CD4-positive, alpha-beta T cell treated with Interleukin-2 at 100 ng/mL for 4 hours (primary cell): ENCODE results near the gene MEGF6.

Source experiments
- DNase-seq: peaks from one replicate; pipeline ENCODE4 v3.0.0-alpha.2; 2020; ENCODE audit warnings: low spot score

MEGF6 gene

DNA sequence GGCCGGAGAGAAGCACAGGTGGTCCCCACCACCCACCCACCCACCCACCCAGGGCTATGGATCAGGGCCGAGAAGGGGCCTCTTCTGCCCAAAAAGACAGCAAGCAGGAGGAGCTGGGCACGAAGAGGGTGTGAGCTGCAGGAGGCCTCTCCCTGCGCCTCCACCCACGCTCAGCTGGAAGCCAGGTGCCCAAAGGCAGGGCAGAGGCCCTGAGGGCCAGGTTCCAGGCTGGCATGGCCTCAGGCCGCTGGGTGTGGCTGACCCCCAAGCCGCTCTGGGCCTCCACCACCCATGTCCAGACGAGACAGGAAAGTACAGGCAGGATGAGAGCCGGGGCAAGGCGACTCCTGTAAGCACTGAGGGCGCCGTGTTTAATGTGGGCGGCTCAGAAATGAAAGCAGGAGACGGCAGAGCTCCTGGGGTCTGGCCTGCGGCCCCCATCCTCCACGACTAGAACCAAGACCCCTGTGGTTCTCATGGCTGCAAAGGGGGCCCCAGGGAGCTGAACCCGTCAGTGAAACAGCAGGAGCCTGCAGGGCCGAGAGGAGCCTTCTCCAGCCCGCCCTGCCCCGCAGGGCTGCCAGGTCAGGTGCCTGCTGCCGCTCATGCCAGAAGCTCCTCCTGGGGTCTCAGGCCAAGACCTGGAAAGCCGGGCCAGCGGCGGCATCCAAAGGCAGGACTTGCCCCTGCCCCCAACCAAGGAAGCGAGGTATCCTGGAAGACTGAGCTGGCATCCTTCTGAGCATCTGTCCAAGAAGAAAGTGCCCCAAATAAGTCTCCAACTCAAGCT is 56.0 kb downstream of the MEGF6 start:
- DNase-seq = no peak

DNA sequence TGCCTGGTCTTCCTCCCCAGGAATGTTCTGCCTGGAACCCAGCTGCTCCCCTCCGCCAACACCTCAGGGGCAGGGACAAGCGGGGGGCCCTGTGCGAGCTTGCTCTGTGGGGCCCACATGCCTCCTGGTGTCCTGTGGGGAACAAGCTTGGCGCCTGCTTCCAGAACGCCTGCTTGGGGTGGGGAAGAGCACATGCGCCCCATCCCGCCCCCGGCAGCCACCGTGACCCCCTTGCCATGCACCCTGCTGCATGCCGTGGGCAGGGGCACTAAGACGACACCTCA is 57.4 kb downstream of the MEGF6 start:
- no peak for DNase-seq

DNA sequence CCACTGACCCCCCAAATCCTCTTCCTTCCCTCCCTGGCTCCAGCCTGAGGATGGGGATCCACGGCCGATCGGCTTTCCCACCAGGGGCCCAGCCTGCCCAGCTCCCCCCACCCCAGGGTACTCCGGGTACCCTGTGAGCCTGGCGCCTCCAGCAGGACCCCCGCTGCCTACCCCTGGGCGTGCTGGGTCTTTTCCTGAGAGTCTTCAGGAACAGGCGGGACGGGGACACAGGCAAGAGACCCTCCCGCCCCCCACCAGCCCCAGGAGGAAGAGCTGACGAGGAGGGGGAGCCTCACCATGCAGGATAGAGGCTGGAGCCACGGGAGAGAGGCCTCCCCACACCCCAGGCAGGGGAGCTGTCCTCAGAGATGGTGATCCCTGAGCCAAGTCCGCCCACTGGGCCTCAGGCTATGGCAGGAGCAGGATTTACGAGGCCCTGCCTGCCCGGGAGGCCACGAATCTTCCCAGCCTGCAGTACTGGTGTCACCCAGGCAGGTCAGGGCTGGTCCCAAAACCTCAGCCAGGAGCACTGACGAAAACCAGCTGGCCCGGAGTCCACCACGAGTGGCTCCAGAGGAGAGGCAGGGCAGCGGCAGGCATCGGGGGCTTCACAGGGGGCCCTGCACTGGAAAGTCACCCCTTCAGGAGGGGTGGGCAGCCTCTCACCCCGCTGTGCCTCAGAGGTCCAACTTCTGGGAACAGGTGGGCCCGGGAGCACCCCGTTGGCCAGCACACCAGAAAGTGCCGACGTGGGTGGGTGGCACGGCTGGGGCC is 58.0 kb downstream of the MEGF6 start:
- DNase-seq = no peak

DNA sequence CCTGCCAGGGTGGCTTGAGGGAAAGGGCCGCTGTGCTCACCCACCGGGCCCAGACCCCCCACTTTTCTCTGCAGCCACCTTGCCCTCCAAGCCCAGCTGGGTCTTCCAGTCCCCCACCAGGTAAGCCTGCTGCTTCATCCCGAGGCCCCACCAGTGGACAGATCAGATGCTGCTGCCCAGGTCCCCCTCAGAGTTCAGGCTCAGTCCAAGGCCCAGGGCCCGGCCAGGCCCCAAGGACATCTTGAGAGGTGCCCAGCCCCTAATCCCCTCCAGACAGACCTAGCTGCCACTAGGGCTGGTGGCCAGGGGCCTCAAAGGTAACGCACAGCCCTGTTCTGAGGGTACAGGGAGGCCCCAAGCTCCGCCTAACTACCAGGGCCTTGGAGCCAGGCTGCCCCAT is 58.6 kb downstream of the MEGF6 start:
- DNase-seq = no peak

DNA sequence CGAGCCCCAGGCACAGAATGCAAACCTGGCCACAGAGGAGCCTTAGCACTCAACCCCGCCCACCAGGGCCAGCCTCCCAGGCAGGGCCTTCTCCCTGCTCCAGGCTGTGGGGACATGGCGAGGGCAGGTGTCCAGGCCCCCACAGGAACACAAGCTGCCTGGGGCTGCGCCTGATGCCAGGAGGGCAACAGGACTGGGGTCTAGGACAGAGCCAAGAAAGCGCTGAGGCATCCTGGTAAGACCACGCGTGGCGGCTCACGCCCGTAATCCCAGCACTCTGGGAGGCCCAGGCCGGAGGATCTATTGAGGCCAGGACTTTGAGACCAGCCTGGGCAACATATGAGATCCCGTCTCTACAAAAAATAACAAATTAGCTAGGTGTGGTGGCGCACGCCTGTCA is 59.1 kb downstream of the MEGF6 start:
- DNase-seq = no peak

DNA sequence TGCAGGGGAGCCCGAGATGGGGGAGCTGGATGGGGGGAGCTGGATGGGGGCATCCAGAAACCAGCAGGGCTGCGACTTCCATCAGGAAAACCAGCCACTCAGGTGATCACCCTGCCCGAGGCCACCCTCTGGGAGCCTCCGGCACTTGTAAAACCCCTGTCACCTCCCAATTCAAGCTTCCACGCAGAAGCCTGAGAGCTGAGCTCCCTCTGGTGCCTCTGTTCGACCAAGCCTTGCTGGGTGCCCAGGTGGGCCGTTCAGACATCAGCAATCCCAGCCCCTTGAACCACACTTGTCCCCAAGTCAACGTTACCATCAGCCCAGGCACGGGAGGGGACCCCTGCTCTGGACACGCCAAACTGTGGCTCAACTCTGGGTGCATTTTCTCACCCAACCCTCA is 59.6 kb downstream of the MEGF6 start:
- DNase-seq = no peak

DNA sequence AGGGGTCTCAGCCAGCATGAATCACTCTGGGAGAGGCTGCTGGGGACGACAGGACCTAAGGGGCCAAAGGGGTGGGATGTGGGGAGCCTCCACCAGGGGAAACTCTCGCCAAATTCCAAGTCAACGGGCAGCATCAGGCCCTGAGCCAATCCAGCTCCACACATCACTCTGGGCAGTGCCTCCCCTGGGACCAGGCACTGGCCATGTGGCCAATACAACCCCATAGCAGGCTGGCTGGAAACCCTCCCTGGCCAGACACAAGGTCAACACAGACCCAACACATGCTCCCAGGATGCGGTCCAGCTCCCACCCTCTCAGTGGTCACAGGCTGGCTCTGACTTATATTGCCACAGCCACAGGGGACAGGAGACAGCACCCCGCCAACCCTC is 60.0 kb downstream of the MEGF6 start:
- no peak for DNase-seq

DNA sequence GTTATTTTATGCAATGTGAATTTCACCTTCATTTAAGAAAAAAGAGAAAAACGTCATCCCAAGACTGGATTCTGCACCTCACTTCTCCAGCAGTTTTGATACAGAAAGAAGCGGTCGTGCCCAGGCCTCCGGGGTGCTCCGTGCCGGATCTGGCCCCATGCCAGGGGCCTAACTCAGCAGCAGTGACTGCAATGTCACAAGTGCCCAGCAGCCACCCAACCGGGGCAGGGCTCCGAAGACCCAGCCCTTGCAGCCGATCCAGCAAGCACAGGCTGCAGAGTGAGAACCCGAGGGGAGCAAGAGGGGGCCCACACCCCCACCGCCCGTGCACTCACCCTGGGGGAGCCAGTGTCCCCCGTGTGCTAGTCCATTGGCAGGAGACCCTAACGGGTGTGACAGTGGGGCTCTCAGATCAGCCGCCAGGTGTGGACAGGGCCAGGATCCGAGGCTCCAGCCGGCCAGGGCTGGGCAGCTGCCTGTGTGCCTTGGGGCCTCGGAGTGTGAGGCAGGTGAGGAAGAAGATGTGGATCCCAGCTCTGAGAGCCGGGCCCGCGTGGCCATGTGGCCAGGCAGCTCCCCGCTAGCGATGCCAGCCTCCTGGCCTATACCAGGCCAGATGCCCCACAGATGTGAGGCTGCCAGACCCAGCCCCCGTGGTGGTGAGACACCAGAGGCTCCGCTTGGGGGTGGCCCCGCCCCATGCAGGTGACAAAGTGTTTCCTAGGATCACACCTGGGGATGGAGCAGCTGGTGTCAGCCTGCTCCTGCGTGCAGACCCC is 60.6 kb downstream of the MEGF6 start:
- no peak for DNase-seq

DNA sequence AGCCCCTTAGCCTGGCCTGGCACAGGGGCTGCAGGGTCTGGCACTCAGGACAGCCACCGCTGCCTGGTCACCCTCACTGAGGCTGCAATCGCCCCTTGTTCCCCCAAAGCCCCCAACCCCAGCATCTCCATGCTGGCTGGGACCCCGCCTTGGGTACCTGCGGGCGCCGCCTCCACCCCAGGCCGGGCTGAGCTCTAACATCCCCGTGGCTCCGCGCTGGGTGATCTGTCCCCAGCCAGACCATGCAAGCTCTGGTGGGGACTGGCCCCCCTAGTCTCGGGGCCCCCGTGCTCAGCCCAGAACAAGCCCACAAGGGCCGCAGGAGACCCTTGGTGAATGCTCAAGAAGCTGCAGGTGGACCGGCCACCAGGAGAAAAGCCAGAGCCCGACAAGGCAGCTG is 62.4 kb downstream of the MEGF6 start:
- DNase-seq = no peak

DNA sequence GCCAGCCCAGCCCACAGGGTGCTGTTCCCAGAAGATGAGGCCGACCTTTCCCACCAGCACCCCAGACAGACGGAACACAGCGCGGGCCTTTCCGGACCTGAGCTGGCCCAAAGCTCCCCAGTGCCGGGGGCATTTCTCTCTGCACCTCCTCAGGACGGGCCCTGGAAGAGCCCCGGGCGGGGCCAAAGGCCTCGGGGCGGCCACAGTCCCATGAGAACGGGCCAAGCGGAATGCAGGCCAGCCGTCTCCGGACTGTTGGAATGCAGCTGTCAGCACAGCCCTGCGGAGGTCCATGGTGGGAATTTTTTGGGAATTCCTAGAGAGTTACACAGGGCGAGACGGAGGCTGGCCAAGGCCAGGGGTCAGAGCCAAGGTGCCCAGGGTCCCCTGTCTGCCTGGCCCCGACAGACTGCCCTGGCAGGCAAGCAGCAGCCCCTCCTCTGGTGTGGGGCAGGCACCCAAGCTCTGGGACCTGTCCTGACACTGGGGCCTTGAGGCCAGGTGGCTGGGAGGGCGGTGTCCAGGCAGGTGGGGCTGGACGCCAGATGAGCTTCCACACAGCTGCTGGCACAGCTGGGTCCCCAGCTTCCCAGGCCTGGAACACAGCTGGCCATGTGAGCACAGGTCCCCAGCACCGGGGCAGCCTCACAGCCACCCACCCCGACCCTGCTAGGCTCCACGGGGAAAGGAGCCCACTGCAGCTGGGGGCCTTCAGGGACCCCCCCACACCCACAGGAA is 63.0 kb downstream of the MEGF6 start:
- DNase-seq = no peak

DNA sequence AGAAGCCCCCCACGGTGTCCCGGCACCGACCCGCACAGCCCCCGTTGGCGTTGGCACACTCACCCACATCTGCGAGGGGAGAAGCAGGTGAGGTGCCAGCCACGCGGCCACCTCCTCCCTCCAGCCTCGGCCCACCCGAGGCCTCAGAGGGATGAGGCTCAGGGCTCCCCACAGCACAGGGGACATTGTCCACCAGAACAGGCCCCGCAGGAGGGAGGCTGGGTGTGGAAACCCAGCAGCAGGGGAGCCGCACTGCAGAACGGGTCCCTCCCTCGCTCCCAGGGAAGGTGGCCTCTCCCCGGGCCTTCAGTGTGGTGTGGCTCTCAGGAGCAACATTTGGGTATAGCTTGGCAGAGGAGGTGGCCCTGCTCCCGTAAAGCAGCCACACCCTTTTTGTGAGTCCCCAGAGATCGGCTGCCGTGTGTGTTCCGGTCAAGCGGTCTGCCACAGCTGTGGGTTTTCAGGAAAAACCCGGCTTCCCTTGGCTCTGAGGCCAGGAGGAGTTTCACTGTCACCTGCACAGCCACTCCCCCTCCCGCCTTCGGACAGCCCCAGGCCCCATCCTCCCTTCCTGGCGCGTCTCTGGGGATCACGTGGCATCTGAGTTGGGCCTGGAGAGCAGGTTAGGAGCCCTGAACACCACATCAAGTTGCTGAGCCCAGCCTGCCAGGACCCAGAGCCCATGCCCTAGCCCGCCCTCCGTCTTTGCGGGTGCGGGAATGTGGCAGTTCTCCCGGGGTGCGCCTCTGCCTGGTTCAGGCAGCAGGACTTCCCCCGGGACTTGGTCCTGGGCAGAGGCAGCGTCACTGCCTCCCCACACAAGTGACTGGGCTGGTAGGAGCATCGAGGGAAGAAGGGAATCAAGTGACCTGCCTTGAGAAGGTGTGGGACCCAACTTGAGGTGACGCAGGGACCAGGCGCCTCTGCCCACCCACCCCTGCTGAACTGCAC is 64.0 kb downstream of the MEGF6 start:
- no peak for DNase-seq

DNA sequence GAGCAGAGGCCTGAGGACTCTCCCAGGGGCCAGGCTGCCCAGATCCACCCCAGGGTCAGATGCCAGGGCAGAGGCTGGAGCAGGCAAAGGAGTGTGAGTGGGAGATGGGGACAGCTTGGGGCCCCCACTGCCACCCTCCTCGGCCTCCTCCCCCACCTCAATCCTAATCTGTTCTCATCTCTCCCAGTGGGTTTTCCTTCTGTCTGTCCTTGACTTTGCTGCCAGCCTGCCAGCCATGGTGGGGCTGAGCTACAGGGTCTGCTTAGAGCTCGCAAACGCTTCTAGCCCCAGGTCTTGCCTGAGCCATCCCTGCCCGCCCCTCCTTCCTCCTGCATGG is 65.3 kb downstream of the MEGF6 start:
- no peak for DNase-seq

DNA sequence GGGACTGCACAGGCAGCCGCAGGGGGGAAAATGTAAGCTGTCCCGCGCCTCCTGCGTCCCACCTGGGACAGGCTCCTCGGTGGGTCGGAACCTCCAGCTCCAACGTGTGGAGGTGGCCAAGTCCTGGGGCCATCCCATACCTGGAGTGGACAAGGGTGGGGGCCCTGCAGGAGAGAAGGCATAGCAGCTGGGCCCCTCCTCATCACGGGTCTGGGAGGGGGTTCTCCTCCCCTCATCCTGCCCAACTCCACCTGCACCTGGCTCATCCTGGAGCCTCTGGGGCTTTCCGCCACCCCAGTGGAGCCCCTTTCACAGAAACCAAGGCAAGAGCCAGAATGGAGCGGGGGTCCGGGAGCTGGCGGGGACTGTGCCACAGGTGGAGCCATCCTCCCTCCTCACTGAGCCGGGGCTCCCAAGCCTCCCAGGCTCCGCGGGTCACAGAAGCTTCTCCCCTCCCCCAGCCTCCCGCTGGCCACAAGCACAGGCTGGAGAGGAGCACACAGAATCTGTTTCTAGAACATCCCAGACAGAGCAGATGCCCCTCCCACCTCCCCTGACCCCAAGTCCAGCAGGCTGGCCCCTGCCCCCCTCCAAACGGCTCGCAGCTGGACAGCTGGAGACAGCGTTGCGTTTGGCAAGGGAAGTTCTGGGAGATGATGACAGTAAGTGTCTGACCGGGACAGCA is 65.8 kb downstream of the MEGF6 start:
- DNase-seq = no peak

DNA sequence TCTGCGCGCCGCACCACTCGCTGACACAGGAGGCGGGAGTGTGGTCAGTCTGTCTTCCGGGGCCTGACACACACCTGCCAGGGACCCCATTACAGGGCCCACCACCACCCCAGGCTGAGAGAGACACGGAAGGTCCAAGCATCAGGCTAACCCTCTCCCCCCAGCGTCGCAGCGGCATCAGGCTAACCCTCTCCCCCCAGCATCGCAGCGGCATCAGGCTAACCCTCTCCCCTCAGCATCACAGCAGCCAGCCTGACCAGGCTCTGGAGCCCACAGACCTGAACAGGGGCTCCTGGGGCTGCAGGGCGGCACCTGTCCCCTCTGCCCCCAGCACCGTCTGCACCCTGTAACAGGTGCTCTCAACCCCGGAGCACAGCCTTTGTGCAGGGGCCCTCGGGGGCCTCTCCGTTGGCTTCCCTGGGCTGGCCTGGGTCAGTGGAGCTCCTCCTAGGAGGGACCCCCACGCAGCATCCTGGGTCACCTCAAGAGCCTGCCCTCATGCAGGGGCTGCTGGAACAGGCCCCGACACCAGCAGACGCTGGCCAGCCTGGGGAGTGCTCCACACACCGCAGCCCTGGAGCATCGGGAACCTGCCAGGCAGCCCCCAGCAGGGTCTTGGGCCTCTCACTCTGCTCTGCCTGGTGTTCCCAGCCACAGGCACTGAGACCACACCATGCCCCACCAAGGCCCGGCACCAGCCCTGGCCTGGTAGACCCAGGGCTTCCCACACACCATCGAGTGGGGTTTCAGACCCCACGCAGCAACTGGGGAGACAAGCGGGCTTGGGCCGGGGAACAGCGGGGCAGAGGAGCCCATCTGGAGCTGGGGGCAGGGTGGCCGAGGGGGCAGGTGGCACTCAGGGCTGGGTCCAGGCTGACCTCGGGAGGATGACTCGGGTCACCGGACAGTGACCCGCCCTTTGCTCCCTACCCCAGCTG is 67.0 kb downstream of the MEGF6 start:
- no peak for DNase-seq

DNA sequence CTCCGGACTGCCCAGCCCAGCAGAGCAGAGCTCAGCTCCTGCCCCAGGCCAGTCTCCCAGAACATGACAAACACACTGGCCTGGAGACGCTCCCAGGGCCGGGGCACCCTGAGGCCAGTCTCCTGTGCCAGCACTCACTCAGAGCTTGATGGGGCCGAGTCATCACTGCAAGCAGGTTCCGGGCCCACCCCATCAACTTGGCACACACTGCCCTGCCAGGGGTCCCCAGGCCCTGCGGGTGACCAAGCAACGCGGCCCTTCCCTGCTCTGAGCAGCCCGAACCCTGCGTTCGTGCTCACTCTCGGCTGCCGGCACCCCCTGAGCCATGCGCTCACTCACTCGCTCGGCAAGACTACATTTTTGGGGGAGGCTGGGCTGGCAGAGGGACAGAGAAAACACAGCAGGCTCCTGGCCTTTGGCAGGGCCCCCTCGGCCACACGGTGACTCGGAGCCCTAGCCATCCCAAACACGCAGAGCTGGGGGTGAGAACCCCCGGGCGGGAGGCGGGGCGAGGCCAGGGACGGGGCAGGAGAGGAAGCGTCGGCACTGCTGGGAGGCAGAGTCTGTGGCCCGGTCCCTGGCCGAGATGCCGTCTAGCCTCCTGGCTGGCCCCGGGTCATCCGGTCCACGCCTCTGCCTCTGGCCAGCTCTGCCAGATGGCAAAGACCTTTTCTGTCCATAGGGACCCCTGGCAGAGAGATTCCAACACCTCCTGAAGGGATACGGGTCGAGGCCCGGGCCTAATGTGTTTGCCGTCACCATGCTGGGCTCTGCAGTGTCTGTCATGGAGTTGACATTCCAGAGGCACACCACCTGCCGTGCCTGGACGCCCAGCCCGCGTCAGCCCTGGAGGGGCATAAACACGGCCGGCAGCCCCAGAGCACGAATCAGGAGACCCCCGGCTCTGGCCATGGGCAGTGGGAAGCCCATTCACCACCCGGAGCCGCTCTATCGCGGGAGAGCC is 68.0 kb downstream of the MEGF6 start:
- no peak for DNase-seq

DNA sequence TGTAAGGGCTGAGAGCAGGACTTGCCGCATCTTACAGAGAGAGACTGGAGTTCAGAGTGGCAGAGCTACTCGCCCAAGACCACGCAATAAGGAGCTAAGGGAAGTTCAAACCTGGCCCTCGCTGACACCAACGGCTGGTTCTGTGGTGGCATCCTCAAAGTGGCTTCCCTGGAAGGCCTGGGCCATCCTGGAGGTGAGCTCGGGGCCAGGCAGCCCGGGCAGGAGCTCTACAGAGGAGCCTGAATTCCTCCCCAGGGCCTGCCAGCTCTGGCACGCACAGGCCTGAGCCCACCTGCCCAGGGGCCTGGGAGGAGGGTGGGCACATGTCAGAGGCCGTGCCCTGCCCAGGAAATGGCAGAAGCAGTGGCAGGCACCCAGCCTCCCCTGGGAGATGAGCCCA is 68.6 kb downstream of the MEGF6 start:
- DNase-seq = no peak

DNA sequence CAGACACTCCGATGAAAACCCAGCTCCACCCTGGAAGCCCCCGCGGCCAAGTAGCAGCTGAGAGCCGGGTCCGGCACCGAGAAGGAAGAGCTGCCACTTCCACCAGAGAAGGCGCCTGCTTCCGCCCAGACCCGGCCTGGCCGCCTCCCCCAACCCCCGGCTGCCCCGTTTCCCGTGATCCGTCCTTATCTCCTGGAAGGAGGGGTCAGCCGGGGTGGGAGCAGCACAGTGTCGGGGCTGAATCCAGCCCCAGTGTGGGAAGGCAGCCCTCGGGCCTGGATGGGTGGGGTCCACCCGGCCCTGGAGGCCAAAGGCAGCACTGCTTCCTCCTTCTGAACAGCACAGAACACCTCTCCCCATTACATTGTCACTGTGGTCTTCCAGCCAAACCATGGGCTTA is 69.4 kb downstream of the MEGF6 start:
- DNase-seq = no peak

DNA sequence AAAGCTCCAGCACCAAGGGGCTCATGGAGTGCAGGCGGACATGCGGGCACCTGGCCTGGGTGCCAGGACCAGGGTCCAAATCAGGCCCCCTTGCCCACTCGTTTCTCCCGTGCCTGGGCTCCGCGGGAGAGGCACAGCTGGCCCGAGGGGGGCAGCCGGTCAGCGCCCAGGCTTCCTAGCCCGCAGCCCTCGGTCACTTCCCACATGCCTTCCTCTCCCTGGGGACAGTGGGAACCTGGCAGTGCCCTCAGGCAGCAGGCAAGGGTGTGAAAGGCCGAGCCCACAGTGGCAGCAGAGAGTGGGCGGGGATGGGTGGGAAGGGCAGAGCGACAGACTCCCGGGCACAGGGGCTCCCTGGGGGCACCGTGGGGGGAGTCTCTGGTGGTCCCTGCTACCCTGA is 69.8 kb downstream of the MEGF6 start:
- DNase-seq = no peak

DNA sequence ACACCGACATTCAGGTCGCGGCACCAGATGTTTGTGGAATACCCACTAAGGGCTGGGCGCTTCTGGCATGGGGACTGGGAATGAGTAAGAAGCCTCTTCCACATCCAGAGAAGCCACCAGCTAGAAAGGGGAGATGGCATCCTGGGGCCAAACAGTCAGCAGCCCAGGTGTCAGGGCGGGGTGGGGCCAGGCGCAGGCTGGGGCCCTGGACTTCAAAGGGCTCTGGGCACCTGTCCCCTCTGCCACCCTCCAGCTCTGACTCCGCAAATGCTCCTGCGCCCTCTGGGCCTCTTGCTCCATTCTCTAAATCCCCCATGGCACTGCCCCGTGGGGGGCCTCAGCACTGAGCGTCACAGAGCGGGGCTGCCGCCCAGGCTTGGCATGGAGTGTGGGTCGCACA is 70.4 kb downstream of the MEGF6 start:
- DNase-seq = no peak
